Neural crest cell (in vitro differentiated cells): ENCODE results near the gene CAMK1. TPM values are rescaled to one million over a fixed set of nuclear protein-coding genes. Genes with fewer than 3 reads are reported as not detected.
A peak's percentile ranks its signal among the peaks of the same experiment; 100 is the strongest.

Experiments used
- DNase-seq: peaks from one replicate; pipeline ENCODE4 v3.0.0; 2021; ENCODE audit warnings: low read depth, mixed read lengths, low spot score
- H3K27ac Mint-ChIP-seq: one replicate; pipeline ENCODE4 v1.8.0; 2021; ENCODE audit warnings: mild to moderate bottlenecking, mixed read lengths; ENCODE audit not compliant: unreplicated experiment
- H3K27me3 Mint-ChIP-seq: 2 replicates; pipeline ENCODE4 v1.8.0; 2021; ENCODE audit warnings: low read depth, mild to moderate bottlenecking, mixed read lengths
- H3K36me3 Mint-ChIP-seq: 2 replicates; pipeline ENCODE4 v1.8.0; 2021; ENCODE audit warnings: low read depth, mild to moderate bottlenecking, mixed read lengths
- H3K4me1 Mint-ChIP-seq: 2 replicates; pipeline ENCODE4 v1.8.0; 2021; ENCODE audit warnings: mixed read lengths
- H3K4me3 Mint-ChIP-seq: one replicate; pipeline ENCODE4 v1.8.0; 2021; ENCODE audit warnings: mild to moderate bottlenecking, mixed read lengths
- H3K9me3 Mint-ChIP-seq: 2 replicates; pipeline ENCODE4 v1.8.0; 2021; ENCODE audit warnings: mixed read lengths
- CTCF ChIP-seq: fragments of 200-600 bp; sonication (generic); conservative IDR thresholded peaks from 2 replicates; pipeline ENCODE4 v1.5.0; 2021; ENCODE audit warnings: antibody characterized with exemption, mild to moderate bottlenecking
- total RNA-seq: library from RNA; stranded (reverse); gene quantifications from 2 replicates; pipeline ENCODE4 v1.2.1, GENCODE V29; 2021

Gene CAMK1
- total RNA-seq, 1 donor from 2014 or later: 22.5 TPM

- H3K36me3 Mint-ChIP-seq: no peaks in the 10 kb centered on the region
- H3K27ac Mint-ChIP-seq: peak overlapping the region; percentile 44
- H3K27me3 Mint-ChIP-seq: no peaks in the 10 kb centered on the region
Measured at GRCh38 chr3:9810846-9811245, 41.1 kb upstream of the CAMK1 start.

DNA sequence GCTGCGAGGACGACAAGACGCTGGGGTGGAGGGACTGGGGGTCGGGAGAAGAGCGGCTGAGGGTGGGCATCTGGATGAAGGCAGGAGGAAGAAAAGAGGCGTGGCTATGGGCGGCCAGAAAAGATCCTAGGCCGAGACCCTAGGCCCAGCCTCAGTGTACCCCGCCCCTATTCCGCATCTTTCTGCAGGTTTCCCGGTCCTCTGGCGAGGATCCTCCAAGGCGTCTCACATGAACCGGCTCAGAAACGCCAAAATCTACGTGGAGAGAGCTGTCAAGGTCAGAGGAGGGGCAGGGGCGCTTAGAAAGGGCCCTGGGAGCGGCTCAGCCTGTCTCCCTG lies 40.7 kb upstream of the CAMK1 start:
- no peaks in the 10 kb centered on the region for H3K36me3 Mint-ChIP-seq
- TF ChIP-seq CTCF: no peak
- peak overlapping the region; percentile 76 for H3K4me3 Mint-ChIP-seq
- H3K27me3 Mint-ChIP-seq: no peaks in the 10 kb centered on the region
- peaks cover 28% of the 10 kb centered on the region for H3K4me1 Mint-ChIP-seq
- DNase-seq: no peak
- no peaks in the 10 kb centered on the region for H3K9me3 Mint-ChIP-seq
- peak overlapping the region; percentile 62 for H3K27ac Mint-ChIP-seq

More at GRCh38 chr3:9810846-9811245, 41.1 kb upstream of the CAMK1 start:
- DNase-seq: no peak
- TF ChIP-seq CTCF: no peak
- peaks cover 28% of the 10 kb centered on the region for H3K4me1 Mint-ChIP-seq
- peak overlapping the region; percentile 76 for H3K4me3 Mint-ChIP-seq
- H3K9me3 Mint-ChIP-seq: no peaks in the 10 kb centered on the region

GRCh38 chr3:9809615-9810432 lies 40.1 kb upstream of the CAMK1 start, which contains the start of gene TTLL3:
TSS of gene TTLL3 (plus strand) at chr3:9810262. CDS start at chr3:9810662, 400 bp downstream.
- Mint-ChIP-seq H3K4me1 (peaks cover 28% of the 10 kb centered on the region), H3K36me3 (no peaks in the 10 kb centered on the region), H3K27ac (peak within 1 kb of the TSS; percentile 62)

DNA sequence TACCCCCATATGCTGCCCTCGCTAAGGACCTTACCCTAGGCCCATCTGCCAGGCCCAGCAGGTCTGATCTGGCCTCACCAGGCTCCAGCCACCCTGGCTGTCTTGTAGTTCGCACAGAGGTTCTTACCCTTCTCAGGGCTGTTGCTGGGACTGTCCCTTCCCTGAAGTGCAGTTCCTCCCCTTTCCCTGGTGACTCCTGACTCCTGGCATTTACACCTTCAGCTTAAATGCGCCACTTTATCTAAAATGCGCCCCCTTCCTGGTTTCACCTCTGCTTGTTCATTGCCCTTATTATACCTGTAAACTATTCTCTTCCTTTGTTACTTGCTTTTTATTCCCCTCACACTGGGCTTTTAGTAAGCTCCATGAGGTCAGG lies 39.5 kb upstream of the CAMK1 start:
- Mint-ChIP-seq H3K4me1 (peaks cover 28% of the 10 kb centered on the region), H3K27me3 (no peaks in the 10 kb centered on the region), H3K4me3 (peak overlapping the region; percentile 86), H3K27ac (peak overlapping the region; percentile 13), H3K36me3 (peaks cover 2% of the 10 kb centered on the region), H3K9me3 (no peaks in the 10 kb centered on the region)
- DNase-seq: no peak
- no peak for TF ChIP-seq CTCF

More at GRCh38 chr3:9809615-9810432, 40.1 kb upstream of the CAMK1 start, which contains the start of gene TTLL3:
- Mint-ChIP-seq H3K27me3 (no peaks in the 10 kb centered on the region), H3K4me3 (peak within 1 kb of the TSS; percentile 86), H3K9me3 (no peaks in the 10 kb centered on the region)
- TF ChIP-seq CTCF: peak; percentile 23
- peak; percentile 67 for DNase-seq

GRCh38 chr3:9808345-9809037 lies 38.7 kb upstream of the CAMK1 start:
- Mint-ChIP-seq H3K4me3 (peak overlapping the region; percentile 86), H3K27ac (no peak overlapping the region), H3K4me1 (peaks cover 28% of the 10 kb centered on the region), H3K27me3 (no peaks in the 10 kb centered on the region), H3K36me3 (peaks cover 9% of the 10 kb centered on the region), H3K9me3 (no peaks in the 10 kb centered on the region)
- DNase-seq: no peak
- TF ChIP-seq CTCF: peak; percentile 44
